GM18502 (cell line): Measurements from ENCODE around the gene IWS1.
"Not testable (repeated sequence)": the region's sequence is repeated elsewhere in the genome, so short reads cannot be mapped to it uniquely, and the experiment has no call there.

Experiments used
- ATAC-seq: cut with Tn5 transposase; IDR thresholded peaks from one replicate; pipeline ENCODE4 v1.9.1; 2021; ENCODE audit warnings: mild to moderate bottlenecking; ENCODE audit not compliant: unreplicated experiment, poor library complexity

IWS1 gene

DNA sequence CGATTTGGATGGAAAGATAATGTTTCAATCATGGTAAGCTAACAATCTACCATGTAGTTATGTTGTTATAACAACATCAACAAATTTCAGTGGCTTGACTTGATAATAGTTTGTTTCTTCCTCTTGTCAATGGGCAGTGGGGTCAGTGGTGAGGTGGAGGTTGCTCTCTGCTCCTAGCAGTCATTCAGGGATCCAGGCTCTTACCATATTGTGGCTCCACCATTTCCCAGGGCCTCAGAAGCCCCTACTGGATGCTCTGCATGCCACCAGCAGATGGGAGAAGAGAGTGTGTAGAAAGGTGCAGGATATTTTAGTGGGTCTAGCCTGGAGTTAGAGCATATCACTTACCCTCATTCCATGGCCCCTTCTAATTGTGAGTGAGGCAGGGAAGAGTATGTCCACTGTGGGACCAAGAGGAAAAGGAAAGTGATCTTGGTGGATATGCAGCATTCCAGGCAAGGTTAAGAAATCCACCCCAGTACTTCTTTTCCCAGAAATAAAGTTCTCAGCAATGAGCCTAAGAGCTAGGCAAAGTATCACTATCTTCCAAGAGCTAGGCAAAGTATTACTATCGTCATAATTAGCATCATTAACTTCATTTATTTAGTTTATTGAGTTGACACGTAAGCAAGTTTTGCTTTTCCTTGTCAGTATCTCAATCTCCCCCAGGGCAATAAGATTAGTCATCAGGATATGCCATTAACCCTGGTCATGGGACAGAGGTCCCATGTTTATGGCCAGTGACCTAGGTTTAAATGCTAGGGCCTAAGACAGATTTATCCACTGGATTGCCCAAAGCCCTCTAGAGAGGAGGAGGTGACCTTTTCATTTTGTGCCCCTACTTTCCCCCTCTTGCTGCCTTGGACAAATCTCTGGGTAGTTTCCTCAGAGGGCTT lies 4.2 kb upstream of the IWS1 start:
- no peak for ATAC-seq

GRCh38 chr2:127529416-127529815 lies 3.1 kb upstream of the IWS1 start:
- ATAC-seq: not testable (repeated sequence)

- ATAC-seq: no peak
Observed at GRCh38 chr2:127528487-127528886, 2.2 kb upstream of the IWS1 start.

DNA sequence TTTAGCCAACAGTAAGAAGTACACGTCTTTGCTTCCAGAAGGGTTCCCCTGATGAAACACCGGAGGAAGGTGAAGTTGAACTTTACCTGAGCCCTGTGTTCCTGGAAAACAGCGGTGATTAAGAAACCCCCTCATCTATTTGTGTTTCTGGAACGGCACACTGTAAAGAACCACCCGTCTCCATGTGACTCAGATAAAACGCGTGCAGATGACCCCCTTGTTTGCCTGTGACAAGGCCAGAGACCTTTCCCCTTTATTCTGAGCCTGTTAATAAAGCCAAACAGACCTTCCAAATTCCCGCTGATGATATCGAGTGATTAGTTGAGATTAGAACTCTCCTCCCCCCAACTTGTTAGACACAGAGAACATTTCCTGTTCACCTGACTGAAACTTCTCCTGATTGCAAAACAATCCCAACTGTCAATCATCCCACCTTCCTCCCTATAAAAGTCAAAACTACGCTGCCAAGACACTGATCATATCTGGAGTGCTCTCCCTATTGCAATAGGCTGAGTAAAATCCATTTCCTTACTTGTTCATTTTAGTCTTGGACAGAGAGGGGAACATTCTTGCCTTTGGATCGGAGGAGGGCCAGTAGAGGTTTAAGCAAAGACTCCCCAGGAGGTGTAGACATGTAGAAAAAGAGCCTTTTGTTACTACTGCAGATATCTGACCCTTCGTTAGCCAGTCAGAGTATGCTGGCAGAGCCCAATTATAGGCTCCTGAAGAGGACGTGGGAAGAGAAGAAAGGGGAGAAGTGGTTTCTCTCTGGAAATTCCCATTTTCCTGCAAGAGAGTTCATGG lies 914 bp upstream of the IWS1 start:
- ATAC-seq: peak; percentile 19

DNA sequence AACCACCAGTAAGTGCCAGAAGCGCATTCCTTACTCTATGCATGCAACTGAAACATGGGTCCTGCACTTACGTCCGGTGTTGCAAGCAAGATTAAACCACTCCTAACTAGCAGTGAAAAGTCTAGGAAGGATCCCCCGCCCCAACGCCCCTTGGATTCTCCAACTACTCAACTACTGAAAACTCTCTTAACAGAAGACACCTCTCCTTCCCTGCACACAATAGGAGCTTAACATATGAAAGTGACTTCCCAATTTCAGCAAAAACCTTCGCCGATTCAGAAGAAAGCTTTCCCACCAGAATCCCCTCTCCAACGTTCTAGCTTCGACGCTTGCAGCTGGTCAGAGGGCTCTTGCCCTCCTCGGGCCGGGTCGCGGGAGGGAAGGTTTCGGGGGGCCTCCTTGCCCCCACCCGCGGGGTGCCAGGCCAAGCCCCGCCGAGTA lies 578 bp downstream of the IWS1 start:
- ATAC-seq: peak; percentile 14

DNA sequence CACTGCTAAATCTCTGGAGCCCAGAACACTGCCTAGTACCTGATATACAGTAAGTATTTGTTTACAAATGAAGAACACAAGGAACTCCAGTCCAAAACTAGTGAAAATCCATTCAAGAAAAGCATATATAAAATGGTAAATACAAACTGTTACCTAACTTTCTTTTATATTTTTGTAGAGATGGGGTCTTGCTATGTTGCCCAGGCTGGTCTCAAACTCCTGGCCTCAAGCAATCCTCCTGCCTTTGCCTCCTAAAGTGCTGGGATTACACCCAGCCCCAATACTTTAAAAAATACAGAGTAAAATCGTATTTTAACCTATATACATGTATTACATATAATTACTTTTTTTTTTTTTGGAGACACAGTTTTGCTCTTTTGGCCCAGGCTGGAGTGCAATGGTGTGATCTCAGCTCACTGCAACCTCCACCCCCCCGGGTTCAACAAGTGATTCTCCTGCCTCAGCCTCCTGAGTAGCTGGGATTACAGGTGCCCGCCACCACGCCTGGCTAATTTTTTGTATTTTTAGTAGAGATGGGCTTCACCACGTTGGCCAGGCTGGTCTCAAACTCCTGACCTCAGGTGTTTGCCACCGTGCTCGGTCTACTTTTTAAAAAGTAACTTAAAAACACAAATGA lies 2.0 kb downstream of the IWS1 start:
- not testable (repeated sequence) for ATAC-seq

DNA sequence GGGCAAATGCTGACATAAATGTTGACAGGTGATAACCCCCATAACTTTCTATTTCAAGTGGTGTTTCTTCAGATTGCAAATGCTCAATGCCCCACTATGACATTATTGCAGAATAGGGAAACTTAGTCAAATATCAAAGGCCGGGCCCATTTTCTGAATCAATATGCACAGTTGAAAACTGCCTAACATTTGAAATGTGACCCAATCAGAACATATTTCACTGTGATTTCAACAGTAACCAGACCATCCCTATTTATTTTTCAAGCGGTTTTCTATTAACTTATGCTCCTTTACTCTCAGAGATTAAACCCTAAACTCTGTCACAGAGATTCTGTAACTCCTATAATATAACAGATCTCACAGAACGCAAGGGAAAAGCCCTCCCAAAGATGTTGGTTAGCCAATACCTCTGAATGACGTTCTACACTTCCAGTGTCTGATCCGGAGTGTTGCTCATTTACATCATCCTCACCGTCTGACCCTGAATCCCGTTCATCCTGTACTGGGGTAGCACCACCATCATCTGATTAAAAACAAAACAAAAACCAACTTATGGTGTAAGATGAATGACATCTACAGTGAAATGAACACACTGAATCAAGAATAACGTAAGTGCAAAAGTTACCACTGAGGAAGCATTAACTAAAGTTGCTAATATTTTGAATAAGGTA lies 2.9 kb downstream of the IWS1 start:
- ATAC-seq: no peak

DNA sequence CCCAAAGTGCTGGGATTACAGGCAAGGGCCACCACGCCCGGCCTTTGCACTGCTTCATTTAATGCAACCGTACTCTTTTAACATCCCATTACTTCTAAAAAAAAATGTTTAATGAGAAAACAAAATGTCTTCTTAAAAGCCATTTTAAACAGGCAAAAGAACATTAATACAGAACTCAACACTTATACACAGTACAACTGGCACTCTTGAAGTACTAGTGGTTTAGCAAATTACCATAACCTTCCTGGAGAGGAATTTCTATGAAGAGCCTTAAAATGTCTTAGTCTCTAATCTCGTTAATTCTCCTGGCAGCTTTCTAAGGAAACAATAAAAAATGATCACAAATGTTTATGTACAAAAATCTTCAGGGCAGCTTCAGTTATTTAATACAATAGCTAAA lies 5.9 kb downstream of the IWS1 start:
- no peak for ATAC-seq

- ATAC-seq: no peak
Observed at GRCh38 chr2:127517465-127517864, 8.8 kb downstream of the IWS1 start.

GRCh38 chr2:127516041-127516762 lies 10.1 kb downstream of the IWS1 start:
- ATAC-seq: no peak

DNA sequence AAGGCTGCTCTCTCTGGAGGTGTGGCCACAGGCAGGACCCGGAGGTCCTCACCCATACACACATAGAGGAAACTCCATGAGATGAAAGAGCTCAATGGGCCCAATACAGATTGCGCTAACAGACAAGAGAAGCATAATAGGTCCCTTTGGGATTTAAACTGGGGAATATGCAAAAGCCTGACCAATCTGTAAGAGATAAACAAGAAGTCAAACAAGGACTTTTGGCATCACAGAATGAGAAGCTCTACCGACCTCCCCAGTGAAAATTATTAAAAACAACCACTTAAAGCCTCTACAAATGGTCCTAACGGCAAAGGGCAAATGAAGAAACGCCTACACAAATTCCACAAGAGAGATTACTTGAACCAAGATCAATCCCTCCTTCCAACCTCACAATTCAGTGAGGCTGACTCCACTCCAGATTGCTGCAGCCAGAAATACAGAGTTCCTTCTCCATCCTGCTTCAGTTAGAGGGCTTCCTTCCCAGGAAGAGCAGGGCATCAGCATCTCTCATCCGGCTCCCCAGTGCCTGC lies 10.8 kb downstream of the IWS1 start:
- ATAC-seq: no peak

DNA sequence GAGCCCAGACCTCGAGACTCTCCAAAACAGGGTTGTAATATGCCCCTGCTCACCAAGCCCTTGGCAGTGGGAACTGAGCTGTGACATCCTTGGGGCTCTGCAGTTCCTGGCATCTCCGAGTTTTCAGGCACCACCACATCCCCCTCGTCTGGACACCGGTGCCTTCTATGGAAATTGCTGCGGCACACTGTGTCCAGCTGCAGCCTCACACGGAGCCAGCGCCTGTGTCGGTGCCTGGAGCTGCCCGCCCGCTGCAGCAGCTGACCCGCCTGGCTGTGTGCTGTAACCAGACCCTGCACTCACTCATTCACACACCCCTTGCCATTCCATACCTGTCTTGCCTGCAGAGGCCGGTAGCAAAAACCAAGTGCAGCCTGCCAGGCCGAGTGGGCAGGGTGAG lies 11.8 kb downstream of the IWS1 start:
- ATAC-seq: no peak

- no peak for ATAC-seq
Observed at GRCh38 chr2:127514076-127514475, 12.2 kb downstream of the IWS1 start.

DNA sequence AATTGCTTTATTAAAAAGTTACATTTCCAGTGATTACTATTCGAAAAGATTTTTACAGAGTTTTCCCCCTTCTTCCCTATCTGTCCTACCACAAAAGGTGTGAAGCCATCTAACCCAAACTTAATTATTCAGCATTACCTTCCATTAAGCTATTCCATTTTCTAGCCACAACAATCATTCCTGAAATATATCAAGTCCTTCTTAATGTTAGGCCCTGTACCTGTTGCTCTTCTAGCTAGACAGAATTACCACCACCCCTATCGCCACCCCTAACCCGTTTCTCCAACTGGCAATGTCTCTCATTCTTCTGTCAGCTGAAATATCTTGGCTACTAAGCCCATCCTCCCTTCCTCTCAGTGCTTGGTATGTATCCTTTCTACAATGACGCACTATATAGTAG lies 13.9 kb downstream of the IWS1 start:
- no peak for ATAC-seq

GRCh38 chr2:127511917-127512316 lies 14.4 kb downstream of the IWS1 start:
- no peak for ATAC-seq

DNA sequence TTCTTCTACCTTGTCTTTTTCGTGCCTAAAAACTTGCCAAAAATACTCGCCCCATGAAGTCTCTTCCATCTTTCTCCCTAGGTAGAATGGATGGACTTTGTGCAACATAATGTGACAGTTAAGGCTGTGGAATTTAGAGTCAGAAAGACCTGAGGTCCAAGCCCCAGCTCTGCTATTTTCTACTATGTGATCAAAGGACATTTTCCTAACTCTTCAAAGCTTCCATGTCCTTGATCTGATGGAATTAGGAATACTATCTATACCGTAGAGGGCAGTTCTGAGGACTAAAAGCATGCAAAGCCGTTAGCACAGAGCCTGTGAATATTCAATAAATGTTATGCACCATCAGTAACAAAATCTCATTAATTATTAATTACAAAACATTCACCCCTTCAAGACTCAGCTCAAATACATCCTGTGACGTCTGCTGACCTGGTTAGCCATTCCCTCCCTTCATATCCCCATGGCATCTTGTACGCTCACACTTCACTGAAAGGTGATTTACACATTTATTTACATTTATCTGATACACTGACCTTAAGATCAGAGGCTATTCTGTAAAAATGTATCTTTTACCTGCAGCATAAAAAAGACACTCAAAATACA lies 15.1 kb downstream of the IWS1 start:
- no peak for ATAC-seq

DNA sequence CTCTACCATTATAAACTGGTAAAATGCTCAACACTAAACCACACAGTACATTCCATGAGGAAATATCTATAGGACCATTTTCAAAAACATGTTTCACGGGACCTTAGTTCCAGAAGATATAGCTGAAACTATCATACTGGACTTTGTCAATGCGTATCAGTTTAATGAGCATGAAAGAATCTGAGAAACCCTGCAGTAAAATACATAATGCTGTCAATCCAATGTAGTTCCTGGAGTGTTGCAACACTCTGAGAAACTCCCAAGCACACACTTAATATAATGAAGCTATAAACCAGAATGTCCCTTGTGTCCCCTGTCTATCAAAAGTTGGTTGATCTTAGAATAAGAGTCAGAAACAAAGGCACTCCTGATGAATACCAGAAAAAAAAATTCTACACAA lies 16.2 kb downstream of the IWS1 start:
- no peak for ATAC-seq

DNA sequence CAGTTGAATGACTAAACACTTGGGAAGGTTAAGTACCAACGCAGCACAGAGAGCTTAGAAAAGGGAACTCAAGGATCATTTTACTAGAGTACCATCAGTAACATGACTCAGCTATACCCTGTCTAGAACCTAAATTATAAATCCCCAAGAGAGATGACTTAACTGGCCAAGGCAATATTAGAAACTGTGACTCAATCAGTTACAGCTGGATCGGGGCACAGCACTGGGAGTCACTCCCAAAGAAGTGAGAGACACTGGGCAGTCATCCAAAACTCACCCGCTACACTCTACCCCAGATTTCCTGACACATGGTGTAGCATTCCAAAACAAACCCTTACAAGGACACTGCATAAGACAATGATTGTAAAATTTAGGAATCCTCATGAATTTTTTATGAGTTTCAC lies 17.7 kb downstream of the IWS1 start:
- no peak for ATAC-seq

GRCh38 chr2:127508023-127508630 lies 18.2 kb downstream of the IWS1 start:
- no peak for ATAC-seq
